NT2/D1 (cell line): ENCODE data around the gene TEX30.

Experiments
- SUZ12 ChIP-seq: IDR thresholded peaks from 2 replicates; pipeline ENCODE4 v1.6.1; 2011; ENCODE audit not compliant: insufficient read length, insufficient read depth; ENCODE audit errors: extremely low read depth
- YY1 ChIP-seq: IDR thresholded peaks from 2 replicates; pipeline ENCODE4 v1.6.1; 2011; ENCODE audit not compliant: insufficient read length, insufficient read depth
- ZNF274 ChIP-seq: IDR thresholded peaks from 2 replicates; pipeline ENCODE4 v1.6.1; 2011; ENCODE audit warnings: mild to moderate bottlenecking, low read depth, low read length

DNA sequence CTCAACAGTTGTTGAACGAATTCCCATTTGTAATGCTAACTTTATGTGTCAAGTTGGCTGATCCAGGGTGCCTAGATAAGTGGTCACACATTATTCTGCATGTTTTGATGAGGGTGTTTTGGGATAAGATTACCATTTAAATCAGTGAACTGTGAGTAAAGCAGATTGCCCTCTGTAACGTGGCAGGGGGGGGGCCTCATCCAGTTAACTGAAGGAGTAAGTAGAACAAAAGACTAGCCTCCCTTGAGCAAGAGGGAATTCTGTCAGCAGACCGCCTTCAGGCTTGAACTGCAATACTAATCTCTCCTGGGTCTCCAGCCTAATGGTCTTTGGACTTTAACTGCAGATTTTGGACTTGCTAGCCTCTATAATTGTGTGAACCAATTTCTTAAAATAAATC is 4.2 kb upstream of the TEX30 start:
- TF ChIP-seq ZNF274: no peak
- TF ChIP-seq YY1: no peak
- TF ChIP-seq SUZ12: no peak
